Prostate gland (tissue), 2 donors: ENCODE data around the gene KRTAP16-1. TPM values are rescaled to one million over a fixed set of nuclear protein-coding genes. Genes with fewer than 3 reads are reported as not detected.
A peak's percentile ranks its signal among the peaks of the same experiment; 100 is the strongest.

ENCODE experiments used
- DNase-seq: peaks from one replicate; pipeline ENCODE4 v3.0.0-alpha.2; 2019; ENCODE audit warnings: low spot score
- H3K27ac ChIP-seq, 2 donors: fragments of 200-600 bp; sonication (generic); 2 replicates each; pipeline ENCODE4 v1.5.1; 2017 to 2019
- H3K27me3 ChIP-seq: fragments of 200-600 bp; sonication (generic); replicated peaks from 2 replicates; pipeline ENCODE4 v1.5.1; 2019; ENCODE audit not compliant: insufficient read depth
- H3K36me3 ChIP-seq, 2 donors: fragments of 200-600 bp; sonication (generic); 1 replicate in 1 of 2; 2 replicates in 1 of 2; pipeline versions ENCODE4 v1.5.1 to v1.8.1; 2017 to 2019
- H3K4me1 ChIP-seq: fragments of 200-600 bp; sonication (generic); replicated peaks from 2 replicates; pipeline ENCODE4 v1.5.1; 2019
- H3K4me3 ChIP-seq, 2 donors: fragments of 200-600 bp; sonication (generic); 2 replicates each; pipeline ENCODE4 v1.5.1; 2017 to 2019
- H3K9me3 ChIP-seq: fragments of 200-600 bp; sonication (generic); 2 replicates; pipeline ENCODE4 v1.5.1; 2017
- POLR2A ChIP-seq: fragments of 450-650 bp; IDR thresholded peaks from one replicate; pipeline ENCODE4 v1.6.1; 2016; ENCODE audit warnings: antibody characterized with exemption, mild to moderate bottlenecking
- POLR2AphosphoS5 ChIP-seq: sonication (generic); formaldehyde crosslinking; IDR thresholded peaks from one replicate; pipeline ENCODE4 v1.6.1; 2017; ENCODE audit warnings: antibody characterized with exemption
- WGBS: methylation state at CpG from one replicate; pipeline ENCODE4 v1.1.5; 2018; 5-methylcytosine and 5-hydroxymethylcytosine counted together
- intact Hi-C: fragments of 100-400 bp; cut with DNase I; formaldehyde crosslinking; loops from one replicate; pipeline ENCODE4 v1.14.2; 2022
- total RNA-seq, 2 donors: library from RNA; depleted of rRNA; stranded (reverse); fragments of >200 nt; gene quantifications; one replicate each; pipeline ENCODE4 v1.1.0, GENCODE V29; 2016
- TF ChIP-seq, protein P1 (sequence below), 4 experiments: fragments of 200-600 bp in 2 of 4; fragments of 450-650 bp in 2 of 4; sonication (generic) in 2 of 4; IDR thresholded peaks; 1 replicate in 3 of 4; 2 replicates in 1 of 4; pipeline ENCODE4 v1.5.1; 2016 to 2019; ENCODE audit warnings: antibody characterized with exemption in 4 of 4, mild to moderate bottlenecking in 2 of 4, moderate library complexity in 2 of 4

KRTAP16-1 gene
- total RNA-seq, 2 donors from 2014 or later = not detected

- DNase-seq = no peak
- no peak overlapping the region for H3K27ac ChIP-seq
- H3K36me3 ChIP-seq = no peaks in the 10 kb centered on the region
- TF ChIP-seq POLR2A = no peak
- intact Hi-C loops = no loop called here
- H3K4me3 ChIP-seq = no peak overlapping the region
- no peaks in the 10 kb centered on the region for H3K27me3 ChIP-seq
- no peaks in the 10 kb centered on the region for H3K9me3 ChIP-seq
- WGBS = 95% methylated on average over 1 of the region's 1 CpG
- no peaks in the 10 kb centered on the region for H3K4me1 ChIP-seq
Observed at GRCh38 chr17:41311111-41311510, 2.0 kb upstream of the KRTAP16-1 start.

GRCh38 chr17:41308251-41308917 is 725 bp downstream of the KRTAP16-1 start:
- Histone ChIP-seq H3K27ac (no peak overlapping the region), H3K4me3 (no peak overlapping the region), H3K4me1 (no peaks in the 10 kb centered on the region), H3K9me3 (no peaks in the 10 kb centered on the region), H3K27me3 (no peaks in the 10 kb centered on the region), H3K36me3 (no peaks in the 10 kb centered on the region)
- intact Hi-C loops = no loop called here
- WGBS = 26% methylated on average over 8 of the region's 10 CpGs
- DNase-seq = peak; percentile 44
- TF ChIP-seq POLR2AphosphoS5 (peak; percentile 31), POLR2A (no peak)

GRCh38 chr17:41307647-41308046 is 1.5 kb downstream of the KRTAP16-1 start:
- Histone ChIP-seq H3K27ac (no peak overlapping the region), H3K9me3 (no peaks in the 10 kb centered on the region), H3K4me1 (no peaks in the 10 kb centered on the region), H3K27me3 (no peaks in the 10 kb centered on the region), H3K4me3 (no peak overlapping the region), H3K36me3 (no peaks in the 10 kb centered on the region)
- intact Hi-C loops = no loop called here
- TF ChIP-seq, protein P1, sequence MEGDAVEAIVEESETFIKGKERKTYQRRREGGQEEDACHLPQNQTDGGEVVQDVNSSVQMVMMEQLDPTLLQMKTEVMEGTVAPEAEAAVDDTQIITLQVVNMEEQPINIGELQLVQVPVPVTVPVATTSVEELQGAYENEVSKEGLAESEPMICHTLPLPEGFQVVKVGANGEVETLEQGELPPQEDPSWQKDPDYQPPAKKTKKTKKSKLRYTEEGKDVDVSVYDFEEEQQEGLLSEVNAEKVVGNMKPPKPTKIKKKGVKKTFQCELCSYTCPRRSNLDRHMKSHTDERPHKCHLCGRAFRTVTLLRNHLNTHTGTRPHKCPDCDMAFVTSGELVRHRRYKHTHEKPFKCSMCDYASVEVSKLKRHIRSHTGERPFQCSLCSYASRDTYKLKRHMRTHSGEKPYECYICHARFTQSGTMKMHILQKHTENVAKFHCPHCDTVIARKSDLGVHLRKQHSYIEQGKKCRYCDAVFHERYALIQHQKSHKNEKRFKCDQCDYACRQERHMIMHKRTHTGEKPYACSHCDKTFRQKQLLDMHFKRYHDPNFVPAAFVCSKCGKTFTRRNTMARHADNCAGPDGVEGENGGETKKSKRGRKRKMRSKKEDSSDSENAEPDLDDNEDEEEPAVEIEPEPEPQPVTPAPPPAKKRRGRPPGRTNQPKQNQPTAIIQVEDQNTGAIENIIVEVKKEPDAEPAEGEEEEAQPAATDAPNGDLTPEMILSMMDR (IDR thresholded peaks at IDR 0.05) = no peak
- no peak for TF ChIP-seq POLR2AphosphoS5
- TF ChIP-seq POLR2A = no peak
- WGBS = 73% methylated on average over 9 of the region's 9 CpGs
- DNase-seq = no peak

GRCh38 chr17:41304091-41304490 is 5.0 kb downstream of the KRTAP16-1 start:
- intact Hi-C loops = no loop called here
- H3K4me3 ChIP-seq = no peak overlapping the region
- no peaks in the 10 kb centered on the region for H3K4me1 ChIP-seq
- H3K36me3 ChIP-seq = no peaks in the 10 kb centered on the region
- H3K27ac ChIP-seq = no peak overlapping the region
- no peak for DNase-seq
- TF ChIP-seq POLR2AphosphoS5 (no peak), POLR2A (no peak)
- TF ChIP-seq, protein P1 (IDR thresholded peaks at IDR 0.05) = no peak
- no peaks in the 10 kb centered on the region for H3K9me3 ChIP-seq
- no peaks in the 10 kb centered on the region for H3K27me3 ChIP-seq
- WGBS = 83% methylated on average over 12 of the region's 12 CpGs

GRCh38 chr17:41302981-41303380 is 6.1 kb downstream of the KRTAP16-1 start:
- WGBS = 74% methylated on average over 4 of the region's 4 CpGs
- no peaks in the 10 kb centered on the region for H3K4me1 ChIP-seq
- TF ChIP-seq, protein P1 (IDR thresholded peaks at IDR 0.05) = no peak
- TF ChIP-seq POLR2A = no peak
- no peak for TF ChIP-seq POLR2AphosphoS5

More at GRCh38 chr17:41302981-41303380, 6.1 kb downstream of the KRTAP16-1 start:
- intact Hi-C loops = no loop called here
- Histone ChIP-seq H3K27ac (no peak overlapping the region), H3K9me3 (no peaks in the 10 kb centered on the region), H3K27me3 (no peaks in the 10 kb centered on the region), H3K4me3 (no peak overlapping the region), H3K36me3 (no peaks in the 10 kb centered on the region)
- no peak for DNase-seq
